K562 (cell line): Measurements from ENCODE around the gene CPVL. TPM values are rescaled to one million over a fixed set of nuclear protein-coding genes. Genes with fewer than 3 reads are reported as not detected.

Source experiments
- ATAC-seq: fragments of 200-7000 bp; cut with Tn5 transposase; 3 replicates; pipeline ENCODE4 v1.9.1; 2020; ENCODE audit warnings: moderate library complexity
- BruUV-seq: library from RNA; stranded (reverse); fragments of 400-500 nt; replicated peaks from 2 replicates; lab custom pipeline; 2021; lab: Mats Ljungman, UMichigan
- CTCF ChIA-PET: fragments of 300-600 bp; formaldehyde crosslinking; extraction: SDS; loops from one replicate; lab custom pipeline; 2021; ENCODE audit warnings: low intra/inter-chr PET ratio; lab: Yijun Ruan, JAX
- POLR2A ChIA-PET: fragments of 300-600, 350-650 bp; sonication (Branson Sonifier 250); formaldehyde crosslinking; extraction: SDS; loops from one replicate; lab custom pipeline; 2021; ENCODE audit warnings: antibody characterized with exemption, inconsistent platforms; lab: Yijun Ruan, JAX
- DNase-seq, 4 experiments: peaks; one replicate each; pipeline versions ENCODE4 v3.0.0 to v3.0.0-alpha.2; 2011 to 2018; ENCODE audit warnings: low spot score in 3 of 4, mixed read lengths in 3 of 4; ENCODE audit errors: extremely low read depth in 1 of 4
- FAIRE-seq: peaks from 2 replicates; lab custom pipeline; 2011; peaks lifted over from hg19 to GRCh38; lab: Jason Lieb, UNC
- H2AFZ ChIP-seq: 2 replicates; pipeline ENCODE4 v1.6.0; 2011; ENCODE audit warnings: low read depth, low read length, control low read depth, inconsistent platforms
- H3K27ac ChIP-seq: fragments of 200-600 bp; 3 replicates; pipeline ENCODE4 v1.8.0; 2011; ENCODE audit warnings: low read depth, mild to moderate bottlenecking, control low read depth, inconsistent platforms, low read length, moderate library complexity, mixed read lengths; ENCODE audit errors: extremely low read depth
- H3K27me3 ChIP-seq, 2 experiments: fragments of 300-600 bp in 1 of 2; 2 replicates in 1 of 2; 3 replicates in 1 of 2; pipeline versions ENCODE4 v1.6.0 to v1.8.0; 2011; ENCODE audit warnings: inconsistent platforms in 2 of 2, low read length in 2 of 2, mild to moderate bottlenecking in 1 of 2, mixed read lengths in 1 of 2, moderate library complexity in 1 of 2; ENCODE audit not compliant: control insufficient read depth in 2 of 2, insufficient read depth in 2 of 2
- H3K36me3 ChIP-seq: fragments of 300-600 bp; 3 replicates; pipeline ENCODE4 v1.8.0; 2011; ENCODE audit warnings: mild to moderate bottlenecking, low read length, inconsistent platforms; ENCODE audit not compliant: control insufficient read depth, insufficient read depth
- H3K4me1 ChIP-seq, 2 experiments: fragments of 200-600 bp in 1 of 2; replicated peaks in 1 of 2; 2 replicates in 1 of 2; 3 replicates in 1 of 2; pipeline versions ENCODE4 v1.5.1 to v1.8.0; 2011; ENCODE audit warnings: inconsistent platforms in 2 of 2, low read length in 2 of 2, mild to moderate bottlenecking in 1 of 2, mixed read lengths in 1 of 2, moderate library complexity in 1 of 2; ENCODE audit not compliant: control insufficient read depth in 2 of 2, insufficient read depth in 2 of 2
- H3K4me2 ChIP-seq: 2 replicates; pipeline ENCODE4 v1.6.1; 2011; ENCODE audit warnings: low read length, control low read depth, inconsistent platforms, mixed read lengths; ENCODE audit not compliant: insufficient read depth
- H3K4me3 ChIP-seq: fragments of 200-600 bp; sonication (generic), shearing (Covaris generic); 2 replicates; pipeline ENCODE4 v1.5.1; 2016; ENCODE audit warnings: control low read depth, inconsistent platforms
- H3K79me2 ChIP-seq: fragments of 200-600 bp; 3 replicates; pipeline ENCODE4 v1.8.0; 2011; ENCODE audit warnings: low read length, inconsistent platforms; ENCODE audit not compliant: control insufficient read depth, insufficient read depth
- H3K9ac ChIP-seq, 2 experiments: 2 replicates each; pipeline versions ENCODE4 v1.6.0 to v1.6.1; 2011; ENCODE audit warnings: low read depth in 2 of 2, low read length in 2 of 2, control low read depth in 1 of 2, inconsistent platforms in 1 of 2, mild to moderate bottlenecking in 1 of 2, mixed read lengths in 1 of 2; ENCODE audit not compliant: insufficient read depth in 1 of 2
- H3K9me1 ChIP-seq: one replicate; pipeline ENCODE4 v1.6.0; 2011; ENCODE audit warnings: inconsistent platforms, mild to moderate bottlenecking, low read length, moderate library complexity; ENCODE audit not compliant: control insufficient read depth, insufficient read depth
- H3K9me3 ChIP-seq: replicated peaks from 2 replicates; pipeline ENCODE4 v1.5.1; 2011; ENCODE audit warnings: low read depth, low read length, inconsistent platforms; ENCODE audit not compliant: control insufficient read depth, insufficient read depth
- H4K20me1 ChIP-seq: replicated peaks from 2 replicates; pipeline ENCODE4 v1.6.1; 2011; ENCODE audit warnings: low read length, inconsistent platforms, mixed read lengths; ENCODE audit not compliant: control insufficient read depth, insufficient read depth
- CBX2 ChIP-seq: fragments of 200-600 bp; sonication (generic); IDR thresholded peaks from one replicate; pipeline ENCODE4 v1.6.1; 2012; ENCODE audit warnings: mild to moderate bottlenecking, low read length, inconsistent platforms; ENCODE audit not compliant: insufficient read depth, poor library complexity, severe bottlenecking
- EP300 ChIP-seq: IDR thresholded peaks from 2 replicates; pipeline ENCODE4 v1.6.1; 2012; ENCODE audit warnings: low read length, improper control_type of control experiment
- MIER1 ChIP-seq: fragments of 450-650 bp; IDR thresholded peaks from 2 replicates; pipeline ENCODE4 v1.6.1; 2016; ENCODE audit warnings: antibody characterized with exemption, mild to moderate bottlenecking, low read depth
- PKNOX1 ChIP-seq: fragments of 450-650 bp; IDR thresholded peaks from 2 replicates; pipeline ENCODE4 v1.6.1; 2016
- RNF219 ChIP-seq: fragments of 250-450 bp; sonication (Bioruptor Pico); IDR thresholded peaks from 2 replicates; pipeline ENCODE4 v1.5.0; 2022; ENCODE audit warnings: mild to moderate bottlenecking
- SP1 ChIP-seq: sonication (generic); formaldehyde crosslinking; IDR thresholded peaks from 2 replicates; pipeline ENCODE4 v1.8.1; 2022; ENCODE audit warnings: mild to moderate bottlenecking, missing genetic modification reagents
- TRIM25 ChIP-seq: fragments of 450-650 bp; IDR thresholded peaks from 2 replicates; pipeline ENCODE4 v1.7.0; 2016; ENCODE audit warnings: borderline replicate concordance
- ZC3H11A ChIP-seq: IDR thresholded peaks from 2 replicates; pipeline ENCODE4 v1.6.1; 2012; ENCODE audit warnings: low read depth, low read length, improper control_type of control experiment
- ZFPM2 ChIP-seq: fragments of 250-450 bp; sonication (Bioruptor Pico); IDR thresholded peaks from 2 replicates; pipeline ENCODE4 v1.5.1; 2022; ENCODE audit warnings: mild to moderate bottlenecking
- ZSCAN32 ChIP-seq: fragments of 450-650 bp; formaldehyde crosslinking; IDR thresholded peaks from 2 replicates; pipeline ENCODE4 v1.4.0; 2020; ENCODE audit warnings: mild to moderate bottlenecking, moderate library complexity
- WGBS: fragments of 100-300 bp; shearing (Covaris generic); methylation state at CpG from one replicate; pipeline ENCODE4 v1.1.6; 2016; ENCODE audit warnings: low coverage, mixed read lengths; ENCODE audit not compliant: insufficient coverage; ENCODE audit errors: missing lambda C conversion rate; 5-methylcytosine and 5-hydroxymethylcytosine counted together
- in situ Hi-C: fragments of 300-500 bp; cut with MboI; formaldehyde crosslinking; loops from 4 replicates; pipeline ENCODE4 v1.15.0; 2018; ENCODE audit warnings: inconsistent platforms, mixed read lengths
- intact Hi-C: fragments of 100-400 bp; cut with micrococcal nuclease; formaldehyde crosslinking; loops from 2 replicates; pipeline ENCODE4 v1.14.2; 2022
- polyA plus RNA-seq, 8 experiments: library from polyadenylated mRNA; depleted of rRNA in 4 of 8; stranded (reverse) in 5 of 8; unstranded in 3 of 8; fragments of >200 nt; fragmentation: Nextera tagmentation in 2 of 8; fragmentation: Illumina TruSeq in 1 of 8; extraction: Ambion mirVana in 2 of 8; extraction: Trizol in 1 of 8; gene quantifications; 2 replicates each; pipeline versions ENCODE4 v1.2.1 to v1.2.3, GENCODE V29; 2011 to 2014; ENCODE audit warnings: inconsistent platforms in 1 of 8, missing spikeins in 1 of 8
- total RNA-seq, 7 experiments: library from RNA; depleted of rRNA in 6 of 7; stranded (reverse); fragments of >200 nt in 6 of 7; fragmentation: Illumina TruSeq in 2 of 7; extraction: Trizol in 2 of 7; gene quantifications; 2 replicates each; pipeline versions ENCODE4 v1.2.1 to v1.2.3, GENCODE V29; 2011 to 2021; ENCODE audit warnings: low replicate concordance in 1 of 7

CPVL gene
- total and polyA plus RNA-seq, 9 of the 15 experiments (the other 6 are each of a cell fraction or from before 2014, with no cell fraction given) = 0.89 to 2.4 (median 1.5) TPM

- POLR2A ChIA-PET = no interaction called here
- TF ChIP-seq ZFPM2 (CRISPR knock-in tag) = no peak
- TF ChIP-seq EP300 = no peak
- no peak for TF ChIP-seq ZSCAN32
- no peak for TF ChIP-seq TRIM25
- no peak for TF ChIP-seq RNF219 (CRISPR knock-in tag)
- no peak for TF ChIP-seq ZC3H11A
- TF ChIP-seq MIER1 = no peak
- TF ChIP-seq CBX2 = no peak
- no peak for TF ChIP-seq PKNOX1
- TF ChIP-seq SP1 (CRISPR knock-in tag) = no peak
- TF ChIP-seq, all 486 proteins: peak for 0
- no peaks in the 10 kb centered on the region for H4K20me1 ChIP-seq
- no peaks in the 10 kb centered on the region for H3K36me3 ChIP-seq
- 5% methylated on average over 4 of the region's 4 CpGs for WGBS
- no TSS peak for BruUV-seq
- FAIRE-seq (no peak), DNase-seq (no peak), ATAC-seq (no peak)
- in situ Hi-C loops (no loop called here), intact Hi-C loops (no loop called here)
- no peaks in the 10 kb centered on the region for H3K9me3 ChIP-seq
- H3K27ac ChIP-seq = no peak overlapping the region
- H3K9me1 ChIP-seq = no peaks in the 10 kb centered on the region
- no peaks in the 10 kb centered on the region; a peak in 1 of 5 replicates for H3K4me1 ChIP-seq
- no peak overlapping the region for H2AFZ ChIP-seq
- no peaks in the 10 kb centered on the region for H3K27me3 ChIP-seq
- H3K79me2 ChIP-seq = no peaks in the 10 kb centered on the region
- CTCF ChIA-PET = no interaction called here
- H3K4me2 ChIP-seq = no peak overlapping the region
- H3K4me3 ChIP-seq = no peak overlapping the region
- H3K9ac ChIP-seq = no peak overlapping the region
Observed at GRCh38 chr7:28983396-28984190, 162.7 kb downstream of the CPVL start.
